NCI-H1694 treated with DMSO at 0.1 percent for 48 hours (cell line): ENCODE data around the gene PPP1R14C.

Source experiments
- DNase-seq: peaks from one replicate; lab custom pipeline; 2025; lab: John Stamatoyannopoulos, UW

Gene PPP1R14C

DNA sequence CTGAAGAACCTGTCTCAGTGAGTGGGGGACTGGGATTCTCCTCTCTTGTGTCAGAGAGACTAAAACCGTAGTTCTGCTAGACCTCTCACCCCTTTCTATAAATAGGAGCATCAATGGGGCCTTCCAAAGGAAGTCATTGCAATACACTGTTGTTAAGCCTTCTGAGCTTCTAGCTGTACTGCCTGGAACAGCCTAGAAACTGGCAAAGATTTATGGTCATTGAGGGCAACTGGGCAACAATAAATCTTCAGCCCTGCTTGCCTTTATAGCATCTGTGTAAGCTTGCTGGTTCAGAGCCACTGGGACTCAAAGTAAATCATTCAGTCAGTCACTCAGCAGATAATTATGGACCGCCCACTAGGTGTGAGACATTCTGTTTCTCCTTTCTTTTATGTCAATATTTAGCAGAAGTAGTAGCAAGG is 53.2 kb downstream of the PPP1R14C start:
- no peak for DNase-seq

DNA sequence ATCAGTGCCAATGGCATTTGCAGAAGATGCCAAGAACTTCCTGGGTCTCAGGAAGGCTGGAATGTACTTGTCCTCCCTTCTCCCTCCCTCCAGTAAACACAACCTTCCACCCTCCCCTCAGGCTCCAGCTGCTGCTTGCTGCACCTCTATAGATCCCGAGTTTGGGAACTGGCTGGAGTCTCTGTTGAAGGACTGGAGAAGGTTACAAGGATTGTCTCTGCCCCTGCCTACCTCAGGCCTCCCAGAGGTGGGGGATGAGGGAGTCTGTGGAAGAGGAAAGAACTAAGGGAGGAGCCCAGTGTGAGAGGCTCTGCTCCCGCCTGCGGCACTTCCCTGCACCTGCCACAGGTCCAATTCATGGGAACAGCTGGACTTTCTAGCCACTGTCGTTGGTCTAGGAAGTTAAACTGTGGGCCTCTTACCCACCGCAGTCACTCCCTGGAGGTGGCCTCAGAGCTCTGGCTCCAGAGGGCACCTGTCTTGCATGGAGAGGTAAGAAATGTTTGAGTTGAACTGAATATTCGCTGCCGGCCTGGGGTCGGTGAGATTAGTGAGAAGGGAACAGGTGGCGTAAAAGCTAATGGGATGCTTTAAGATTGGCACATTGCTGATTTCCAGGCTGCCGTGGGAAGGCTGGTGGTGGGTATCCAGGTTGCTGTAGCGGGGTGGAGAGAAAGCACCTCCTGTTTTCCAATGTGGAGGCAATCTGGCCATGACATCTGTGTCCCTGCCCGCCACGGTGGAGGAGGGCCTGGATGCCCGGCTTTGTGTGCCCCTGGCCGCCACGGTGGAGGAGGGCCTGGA is 54.3 kb downstream of the PPP1R14C start:
- DNase-seq, result no peak

DNA sequence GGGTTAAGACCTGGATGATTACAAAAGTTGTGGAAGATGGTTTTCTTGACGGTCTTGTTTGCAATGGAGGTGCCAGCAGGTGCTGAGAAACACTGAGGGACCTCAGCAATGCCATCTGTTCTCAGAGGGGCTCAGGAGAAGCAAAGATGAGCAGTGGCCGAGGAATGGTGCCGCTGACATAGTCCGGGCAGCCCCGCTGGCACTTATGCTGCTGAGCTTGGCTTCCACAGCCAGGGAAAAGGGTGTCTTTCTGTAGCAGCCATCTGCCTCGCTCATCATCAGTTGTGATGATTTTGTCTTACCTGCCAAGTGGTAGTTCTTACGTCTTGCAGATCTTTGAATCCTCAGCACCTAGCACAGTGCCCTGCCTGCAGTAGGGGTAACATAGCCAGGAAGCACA is 55.7 kb downstream of the PPP1R14C start:
- no peak for DNase-seq

DNA sequence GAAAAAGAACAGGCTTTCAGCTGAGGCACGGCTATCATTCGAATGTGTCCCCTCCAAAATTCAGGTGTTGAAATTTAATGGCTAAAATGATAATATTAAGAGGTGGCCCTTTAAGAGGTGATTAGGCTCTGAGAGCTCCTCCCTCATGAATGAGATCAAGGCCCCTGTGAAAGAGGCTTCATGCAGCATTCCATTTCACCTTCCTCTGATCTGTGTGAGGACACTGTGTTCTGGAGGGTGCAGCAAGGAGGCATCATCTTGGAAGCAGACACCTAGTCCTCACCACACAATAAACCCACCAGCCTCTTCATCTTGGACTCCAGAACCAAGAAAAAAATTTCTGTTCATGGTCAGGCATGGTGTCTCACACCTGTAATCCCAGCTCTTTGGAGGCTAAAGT is 56.4 kb downstream of the PPP1R14C start:
- DNase-seq, result no peak

DNA sequence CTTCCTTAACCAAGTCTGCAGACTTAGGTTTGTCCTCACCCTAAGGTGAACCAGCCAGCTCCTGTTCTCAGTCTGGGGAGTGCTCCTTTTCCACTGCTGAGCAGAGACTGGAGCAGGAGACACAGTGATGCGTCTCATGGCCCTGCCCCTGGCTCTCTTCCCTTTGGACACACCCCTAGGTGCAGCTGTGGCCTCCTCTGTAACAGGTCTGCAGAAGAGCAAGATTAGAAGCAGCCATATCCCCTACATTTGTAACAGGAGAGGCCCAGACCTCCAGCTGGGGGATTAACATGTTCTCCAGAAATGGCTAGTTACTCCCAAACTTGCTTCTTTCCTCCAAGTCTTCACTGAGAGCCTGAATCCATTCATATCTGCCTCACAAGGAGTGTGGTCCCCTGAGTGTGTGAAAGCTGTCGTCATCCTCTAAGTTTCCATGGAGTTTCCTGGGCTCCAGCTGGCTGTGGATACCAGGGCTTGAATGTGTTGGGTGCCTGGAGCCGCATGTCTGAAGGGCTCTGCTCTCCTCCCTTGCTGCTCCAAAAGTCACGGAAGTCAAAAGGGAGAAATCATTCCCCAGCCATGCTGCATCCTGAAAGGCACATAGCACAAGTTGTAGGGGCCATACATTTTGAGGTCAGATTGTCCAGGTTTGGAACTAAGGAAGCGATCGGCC is 57.7 kb downstream of the PPP1R14C start:
- no peak for DNase-seq

DNA sequence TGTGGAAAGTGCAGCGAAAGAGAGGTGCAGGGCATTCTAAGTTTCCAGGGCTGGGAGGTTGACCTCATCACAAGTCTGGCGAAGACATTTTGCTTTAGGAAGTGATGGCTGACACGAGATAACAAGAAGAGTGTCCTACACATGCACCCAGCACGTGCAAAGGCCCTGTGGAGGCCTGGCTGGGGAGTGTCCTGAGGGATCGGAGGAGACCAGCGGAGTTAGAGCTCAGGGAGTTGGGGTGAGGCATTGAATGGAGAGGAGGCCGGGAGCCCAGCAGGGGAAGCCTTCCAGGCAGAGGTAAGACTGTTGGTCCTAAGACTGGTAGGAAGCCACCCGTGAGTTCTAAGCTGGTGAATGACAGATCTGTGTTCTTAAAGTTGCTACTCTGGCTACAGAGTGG is 58.4 kb downstream of the PPP1R14C start:
- no peak for DNase-seq

DNA sequence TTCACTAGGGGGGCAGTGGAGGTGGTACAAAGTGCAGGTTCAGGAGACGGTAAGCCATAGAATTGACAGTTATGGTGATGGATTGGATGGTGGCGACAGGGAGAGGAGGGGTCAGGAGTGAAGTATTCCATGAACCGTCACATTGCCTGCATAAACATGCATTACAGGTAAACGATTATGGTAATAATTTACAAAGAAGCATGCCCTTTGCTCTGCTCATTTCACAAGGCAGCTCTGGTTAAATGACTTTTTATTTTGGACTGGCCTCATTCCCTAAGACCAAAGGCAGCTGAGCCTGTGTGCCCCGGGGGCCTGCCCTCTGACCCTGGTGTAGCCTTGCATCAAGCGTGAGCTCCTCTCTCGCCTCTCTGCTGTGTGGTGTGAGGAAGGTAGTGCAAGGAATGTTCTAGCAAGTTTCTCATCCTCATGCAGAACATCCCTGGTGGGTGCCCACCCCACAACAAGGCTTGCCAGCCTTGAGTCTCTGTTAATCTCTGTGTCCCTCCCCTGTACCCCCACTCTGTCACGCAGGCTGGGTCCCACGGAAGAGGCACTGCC is 59.0 kb downstream of the PPP1R14C start:
- DNase-seq, result no peak

DNA sequence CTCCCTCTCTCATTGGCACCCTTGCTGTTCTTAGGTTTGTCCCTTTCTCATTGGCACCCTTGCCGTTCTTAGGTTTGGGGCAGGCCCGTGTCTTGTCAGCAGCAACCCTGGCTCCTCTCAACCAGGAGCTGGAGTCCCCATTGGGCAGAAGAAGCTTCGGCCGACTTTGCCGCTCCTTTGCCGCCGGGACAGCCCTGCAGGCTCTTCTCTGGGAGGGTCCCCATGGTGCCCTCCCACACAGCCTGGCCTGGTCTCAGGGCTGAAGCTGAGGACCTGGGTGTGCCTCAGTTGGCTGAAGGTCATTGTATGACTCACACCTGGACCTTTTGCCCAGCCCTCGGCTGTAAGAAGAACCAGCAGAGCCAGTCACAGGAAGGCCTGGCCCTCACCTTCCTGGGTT is 59.6 kb downstream of the PPP1R14C start:
- no peak for DNase-seq

DNA sequence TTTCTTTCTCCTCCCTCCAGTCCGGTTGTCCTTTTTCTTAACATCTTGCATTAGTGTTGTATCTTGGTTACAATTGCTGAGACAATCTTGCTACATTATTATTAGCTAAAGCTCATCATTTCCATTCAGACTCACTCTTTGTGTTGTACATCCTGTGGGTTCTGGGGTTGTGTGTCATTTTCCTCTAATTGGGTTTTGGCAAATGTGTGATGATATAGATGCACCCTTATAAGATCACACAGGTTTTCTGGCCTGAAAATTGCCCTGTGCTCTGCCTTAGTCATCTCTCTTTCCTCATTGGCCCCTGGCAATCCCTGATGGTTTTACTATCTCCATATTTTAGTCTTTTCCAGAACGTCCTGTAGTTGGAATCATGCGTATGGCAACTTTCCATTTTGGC is 60.1 kb downstream of the PPP1R14C start:
- no peak for DNase-seq

DNA sequence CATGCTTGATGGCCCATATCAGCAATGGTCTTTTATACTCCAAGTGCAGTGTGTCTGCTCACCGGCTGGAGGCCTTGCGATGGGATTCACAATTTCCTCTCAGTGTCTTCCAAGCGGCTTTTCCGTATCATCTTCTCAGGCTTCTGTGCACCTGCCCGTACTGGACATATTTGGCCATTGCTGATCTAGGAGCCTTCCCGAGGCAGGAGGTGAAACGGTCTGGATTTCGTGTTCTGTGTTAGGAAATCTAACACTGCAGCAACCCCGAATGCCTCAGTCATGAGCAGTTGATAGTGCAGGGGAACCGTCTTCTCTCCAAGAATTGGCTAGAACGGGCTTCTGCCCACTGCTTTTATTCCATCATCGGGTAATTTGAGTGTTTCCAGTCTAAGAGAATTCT is 60.5 kb downstream of the PPP1R14C start:
- DNase-seq, result no peak

DNA sequence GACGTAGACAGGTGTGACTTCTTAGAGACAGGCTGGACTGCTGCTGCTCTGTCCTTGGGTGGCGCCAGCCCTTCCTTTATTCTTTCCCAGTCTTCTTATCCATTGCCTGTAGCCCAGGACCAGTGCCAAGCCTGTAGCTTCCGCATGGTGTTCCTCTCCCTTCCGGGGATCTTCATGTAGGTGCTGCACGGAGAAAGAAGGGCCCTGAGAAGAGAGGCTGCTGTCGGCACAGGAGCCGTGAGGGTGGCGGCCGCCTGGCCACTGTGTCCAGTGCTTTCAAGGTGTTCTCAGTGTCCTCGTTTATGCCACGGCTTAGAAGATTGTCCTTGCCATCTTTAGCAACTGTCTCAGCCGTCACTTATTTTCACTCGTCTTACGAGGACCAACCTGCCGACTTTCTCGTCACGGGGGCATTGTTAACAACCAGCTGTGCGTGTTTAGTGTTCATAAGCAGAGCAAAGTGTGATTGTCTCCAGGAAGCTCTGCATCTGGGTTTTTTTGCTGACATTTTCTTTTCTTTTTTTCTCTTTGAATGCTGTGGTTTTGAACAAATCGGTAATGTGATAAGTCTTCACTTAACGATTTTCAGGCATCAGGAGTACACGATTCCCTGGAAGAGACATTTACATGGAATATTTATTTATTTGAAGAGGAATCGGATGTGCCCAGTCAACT is 61.2 kb downstream of the PPP1R14C start:
- DNase-seq, result no peak

DNA sequence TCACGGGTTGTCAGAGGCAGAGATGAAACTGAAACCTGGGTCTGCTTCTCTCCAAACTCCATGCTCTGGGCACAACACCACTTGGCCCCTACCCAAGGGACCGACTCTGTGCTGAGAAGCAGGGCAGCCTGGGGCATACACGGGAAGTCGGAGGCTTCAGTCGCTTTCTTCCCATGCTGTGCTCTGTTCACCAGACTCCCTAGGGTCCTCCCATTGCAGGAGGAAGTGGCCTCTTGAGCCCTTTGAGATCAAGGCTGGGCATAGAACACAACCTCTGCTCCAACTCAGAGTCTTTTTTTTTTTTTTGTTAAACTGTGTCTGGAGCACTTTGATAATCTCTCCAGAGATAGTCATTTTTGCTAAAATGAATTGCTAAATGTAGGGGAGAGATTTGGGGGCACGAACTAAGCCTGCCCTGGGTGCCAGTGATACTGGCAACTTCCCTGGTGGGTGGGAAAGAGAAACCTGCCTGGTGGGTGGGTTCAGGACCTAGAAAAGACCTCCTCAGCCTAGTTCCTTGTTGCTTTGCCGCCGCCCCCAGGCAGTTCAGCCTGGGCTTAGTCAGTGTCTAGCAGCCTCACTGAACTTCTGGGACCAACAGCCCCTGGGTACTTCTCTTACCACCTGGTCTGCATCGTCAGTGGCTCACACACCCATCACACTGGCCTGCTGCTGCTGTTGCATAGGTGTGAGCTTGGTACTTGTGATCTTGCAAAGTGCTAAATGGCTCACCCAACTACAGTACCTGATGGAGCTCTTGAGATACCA is 62.0 kb downstream of the PPP1R14C start:
- no peak for DNase-seq

DNA sequence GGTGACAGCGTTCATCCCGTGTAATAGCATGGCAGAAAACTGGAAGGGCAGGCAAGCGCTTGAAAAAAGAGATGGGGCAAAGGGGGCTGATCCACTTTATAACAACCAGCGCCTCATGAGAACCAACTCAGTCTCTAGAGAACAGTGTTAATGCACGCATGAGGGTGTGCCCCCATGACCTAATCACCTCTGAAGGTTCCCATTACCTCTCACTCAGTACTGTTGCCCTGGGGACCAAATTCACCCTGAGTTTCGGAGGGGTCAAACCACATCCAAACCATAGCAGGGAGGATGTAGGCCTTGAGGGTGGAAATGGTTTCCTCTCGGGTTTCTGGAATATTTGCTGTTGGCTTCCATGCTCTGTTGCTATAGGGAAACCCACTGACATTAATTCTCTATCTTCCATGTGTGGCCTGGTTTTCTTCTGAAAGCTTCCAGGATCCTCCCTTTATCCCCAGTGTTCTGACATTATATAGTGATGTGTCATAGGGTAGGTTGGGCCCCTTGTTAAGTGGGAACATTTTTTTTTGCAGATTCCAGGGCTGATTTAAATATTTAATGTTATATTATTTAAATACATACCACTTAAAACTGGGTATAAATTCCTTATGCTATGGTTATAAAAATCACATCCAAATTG is 65.2 kb downstream of the PPP1R14C start:
- DNase-seq, result no peak

DNA sequence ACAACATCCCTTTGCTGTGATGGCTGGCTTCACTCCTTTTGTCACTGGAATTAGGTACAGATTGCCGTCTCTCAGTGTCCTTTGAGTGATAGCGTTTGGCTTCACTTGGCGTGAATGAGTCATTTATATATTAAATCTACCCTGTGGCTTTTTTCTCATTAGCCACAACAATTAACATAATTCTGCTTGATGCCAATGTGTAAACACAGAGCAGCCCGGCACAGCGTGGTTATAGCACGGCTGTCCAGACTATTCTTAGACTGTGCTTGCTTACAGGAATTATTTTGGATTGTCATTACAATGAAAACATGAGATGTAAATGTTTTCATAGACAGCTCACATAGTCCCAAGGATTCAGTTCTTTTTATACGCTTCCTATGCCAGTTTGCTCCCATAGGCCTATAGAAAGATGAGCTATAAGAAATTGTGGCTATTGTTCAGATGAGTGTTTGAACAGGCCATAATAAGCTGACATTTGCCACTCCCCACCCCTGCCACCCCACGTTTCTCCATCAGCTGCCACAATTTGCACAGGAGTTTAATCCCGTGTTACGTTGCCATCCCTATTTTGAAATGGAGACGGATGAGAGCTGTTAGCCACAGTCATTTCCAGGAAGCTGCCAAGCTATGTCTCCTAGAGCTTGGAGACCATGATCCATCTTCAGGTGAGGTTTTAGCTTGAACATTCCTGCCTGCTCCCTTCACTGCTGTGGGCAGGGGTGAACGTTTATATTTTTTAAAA is 65.9 kb downstream of the PPP1R14C start:
- no peak for DNase-seq

DNA sequence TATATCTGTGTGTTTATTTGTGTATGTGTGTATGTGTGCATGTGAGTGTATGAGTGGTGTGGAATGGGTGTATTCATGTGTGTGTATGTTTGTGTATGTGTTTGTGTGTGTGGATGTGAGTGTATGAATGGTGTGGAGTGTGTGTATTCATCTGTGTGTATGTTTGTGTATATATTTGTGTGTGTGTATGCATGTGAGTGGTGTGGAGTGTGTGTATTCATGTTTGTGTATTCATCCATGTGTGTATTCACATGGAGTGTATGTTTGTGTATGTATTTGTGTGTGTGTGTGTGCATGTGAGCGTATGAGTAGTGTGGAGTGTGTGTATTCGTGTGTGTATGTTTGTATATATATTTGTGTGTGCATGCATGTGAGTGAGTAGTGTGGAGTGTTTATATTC is 66.6 kb downstream of the PPP1R14C start:
- no peak for DNase-seq

DNA sequence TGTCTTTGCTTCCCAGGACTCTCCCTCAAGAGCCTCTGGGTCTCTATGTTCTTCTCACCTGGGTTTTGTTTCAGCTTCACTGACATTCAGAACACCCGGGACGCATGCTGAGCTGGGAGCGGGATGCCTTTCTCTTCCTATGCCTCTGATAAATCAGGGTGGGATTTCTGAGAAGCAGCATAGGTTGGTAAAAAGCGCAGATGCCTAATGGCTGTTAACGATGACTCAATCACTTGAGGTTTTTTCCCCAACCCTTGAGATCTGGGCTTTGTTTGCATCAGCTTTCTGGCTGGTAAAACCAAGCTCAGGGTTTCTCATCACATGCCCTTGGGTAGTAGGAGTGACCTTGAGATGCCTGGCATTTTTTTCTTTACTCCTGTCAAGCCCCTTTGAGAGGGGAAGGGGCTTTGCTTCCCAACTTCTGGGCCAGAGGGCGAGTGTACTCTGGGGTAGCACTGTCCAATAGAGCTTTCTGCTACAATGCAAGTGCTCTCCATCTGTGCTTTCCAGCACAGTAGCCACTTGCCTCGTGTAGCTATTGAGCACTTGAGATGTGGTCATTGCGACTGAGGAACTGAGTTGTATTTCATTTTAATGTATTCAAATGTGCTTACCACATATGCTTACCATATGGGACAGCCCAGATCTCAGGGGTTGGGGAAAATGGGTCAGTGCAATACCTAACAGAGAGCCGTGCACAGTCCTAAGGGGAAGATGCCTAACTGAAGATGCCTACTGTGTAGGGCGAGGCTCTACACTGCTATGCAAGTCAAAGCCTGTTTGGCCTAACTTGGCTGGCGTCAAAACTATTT is 69.1 kb downstream of the PPP1R14C start:
- no peak for DNase-seq

DNA sequence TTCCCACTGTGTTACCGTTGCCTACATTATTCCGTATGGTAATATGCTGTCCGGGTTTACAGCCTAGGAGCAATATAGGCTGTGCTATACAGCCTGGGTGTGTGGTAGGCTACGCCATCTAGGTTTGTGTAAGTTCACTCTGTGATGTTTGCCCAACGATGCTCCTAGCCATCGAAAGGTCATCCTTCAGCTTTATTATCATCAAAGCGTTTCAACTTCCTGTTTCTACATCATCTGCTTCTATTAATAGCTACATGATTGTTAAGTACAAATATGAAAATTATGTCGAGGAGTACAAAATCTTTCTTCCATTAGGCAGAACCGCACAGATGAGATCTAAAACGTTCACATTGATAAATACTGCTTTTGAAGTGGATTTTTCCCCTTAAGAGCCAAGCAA is 69.9 kb downstream of the PPP1R14C start:
- DNase-seq, result no peak

DNA sequence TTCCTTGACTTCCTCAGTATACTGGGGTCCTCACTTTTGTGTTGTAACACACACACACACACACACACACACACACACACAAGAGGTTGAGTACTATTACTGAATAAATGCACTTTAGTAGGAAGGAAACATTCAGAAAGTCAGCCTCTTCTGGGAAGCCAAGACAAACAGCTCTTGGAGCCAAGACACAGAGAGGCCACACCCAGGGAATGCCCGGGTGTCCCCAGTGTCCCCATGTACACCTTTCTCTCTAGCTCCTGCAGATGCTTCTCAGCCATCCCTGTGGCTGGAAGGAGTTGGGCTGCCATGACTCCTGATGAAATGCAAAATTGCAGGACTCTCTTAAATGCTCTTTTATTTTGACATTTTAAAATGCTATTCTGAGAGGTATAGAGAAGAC is 70.5 kb downstream of the PPP1R14C start:
- DNase-seq, result no peak

DNA sequence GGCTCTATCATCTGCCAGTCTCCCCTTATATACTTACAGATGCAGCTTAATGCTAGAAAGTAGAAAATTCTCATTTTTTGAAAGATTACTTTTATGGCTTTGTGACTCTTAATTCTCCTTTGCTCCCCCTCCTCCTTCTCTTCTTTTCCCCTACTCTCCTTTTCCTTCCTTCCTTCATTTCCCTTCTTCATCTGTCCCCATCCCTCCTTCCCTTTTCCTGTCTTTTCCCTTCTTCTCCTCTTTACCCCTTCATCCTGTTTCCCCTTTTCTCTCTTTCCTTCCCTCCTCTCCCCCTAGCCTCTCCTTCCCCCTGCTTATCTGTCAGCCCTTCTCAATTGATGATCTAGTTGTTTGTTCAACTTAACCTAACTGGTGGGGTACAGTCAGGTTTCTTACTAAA is 71.5 kb downstream of the PPP1R14C start:
- DNase-seq, result no peak
